Breast epithelium (tissue), 3 donors: ENCODE results near the gene MAD2L2.

Experiments used
- CTCF ChIP-seq, 3 donors: fragments of 450-650 bp; IDR thresholded peaks; one replicate each; pipeline ENCODE4 v1.5.1; 2016 to 2017; ENCODE audit warnings: antibody characterized with exemption in 3 of 3, mild to moderate bottlenecking in 3 of 3, moderate library complexity in 3 of 3
- POLR2A ChIP-seq: fragments of 450-650 bp; IDR thresholded peaks from one replicate; pipeline ENCODE4 v1.6.1; 2016; ENCODE audit warnings: antibody characterized with exemption, mild to moderate bottlenecking, moderate library complexity

GRCh38 chr1:11719313-11720032 lies 38.5 kb upstream of the MAD2L2 start:
- TF ChIP-seq CTCF (IDR thresholded peaks at IDR 0.05) (peak; percentile 39 to 95 (median 91)), POLR2A (no peak)
